ENCODE results near the gene DAPK2.

DAPK2 gene

DNA sequence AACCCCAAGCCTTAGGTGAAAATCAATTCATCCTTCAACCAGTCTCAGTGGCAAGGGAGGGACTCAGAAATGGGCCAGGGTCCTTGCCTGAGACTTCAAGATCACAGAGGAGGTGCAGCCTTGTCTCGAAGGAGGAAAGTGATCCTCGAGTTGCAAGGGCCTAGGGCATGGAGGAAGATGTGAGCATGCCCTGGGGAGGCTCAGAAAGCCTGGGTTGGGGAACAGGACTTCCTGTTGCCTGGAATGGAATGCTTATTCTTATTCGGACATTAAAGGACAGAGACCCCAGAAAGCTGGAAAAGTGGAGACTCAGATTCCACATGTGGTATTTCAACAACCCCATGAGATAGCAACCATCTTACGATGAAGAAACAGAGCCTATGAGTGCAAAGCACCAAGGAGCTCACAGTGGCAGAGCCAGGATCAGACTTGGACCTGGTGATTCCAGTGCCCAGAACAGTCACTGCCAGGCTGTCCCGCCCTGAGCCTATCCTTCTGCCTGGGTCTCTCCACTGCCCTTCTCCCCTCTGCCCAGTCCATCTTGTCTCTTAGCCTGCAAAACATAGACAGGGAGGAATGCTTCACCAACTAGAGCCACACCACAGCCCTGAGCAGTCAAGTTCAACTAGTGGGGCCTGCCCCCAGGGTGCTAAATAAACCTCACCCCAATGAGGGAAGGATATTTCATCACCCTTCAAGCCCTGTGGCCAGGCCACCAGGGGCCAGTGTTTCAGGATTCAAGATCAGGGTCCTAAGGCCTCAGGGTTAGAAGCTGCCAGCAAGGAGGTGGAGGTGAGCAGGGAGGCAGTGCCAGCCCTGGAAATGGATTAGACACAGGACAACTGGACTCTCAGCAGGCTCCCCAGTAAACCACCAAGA is 21.9 kb downstream of the DAPK2 start:
- Histone ChIP-seq H3K4me3 (replicated peaks; ENCODE audit: insufficient read depth, low read length) (no peak overlapping the region), H3K27me3 (ENCODE audit: insufficient read depth, poor library complexity, severe bottlenecking) (no peaks in the 10 kb centered on the region), H3K27ac (replicated peaks) (no peak overlapping the region)
- TF ChIP-seq GABPA (IDR thresholded peaks at IDR 0.05; ENCODE audit: low read depth), result no peak
- no peak for TF ChIP-seq SPI1 (IDR thresholded peaks at IDR 0.05; ENCODE audit: borderline replicate concordance, low read depth)
- TF ChIP-seq POLR2AphosphoS5 (IDR thresholded peaks at IDR 0.05; ENCODE audit: low read depth), result no peak
- TF ChIP-seq CTCF (IDR thresholded peaks at IDR 0.05; ENCODE audit: insufficient read depth, low read length), result no peak
- TF ChIP-seq, protein P1, sequence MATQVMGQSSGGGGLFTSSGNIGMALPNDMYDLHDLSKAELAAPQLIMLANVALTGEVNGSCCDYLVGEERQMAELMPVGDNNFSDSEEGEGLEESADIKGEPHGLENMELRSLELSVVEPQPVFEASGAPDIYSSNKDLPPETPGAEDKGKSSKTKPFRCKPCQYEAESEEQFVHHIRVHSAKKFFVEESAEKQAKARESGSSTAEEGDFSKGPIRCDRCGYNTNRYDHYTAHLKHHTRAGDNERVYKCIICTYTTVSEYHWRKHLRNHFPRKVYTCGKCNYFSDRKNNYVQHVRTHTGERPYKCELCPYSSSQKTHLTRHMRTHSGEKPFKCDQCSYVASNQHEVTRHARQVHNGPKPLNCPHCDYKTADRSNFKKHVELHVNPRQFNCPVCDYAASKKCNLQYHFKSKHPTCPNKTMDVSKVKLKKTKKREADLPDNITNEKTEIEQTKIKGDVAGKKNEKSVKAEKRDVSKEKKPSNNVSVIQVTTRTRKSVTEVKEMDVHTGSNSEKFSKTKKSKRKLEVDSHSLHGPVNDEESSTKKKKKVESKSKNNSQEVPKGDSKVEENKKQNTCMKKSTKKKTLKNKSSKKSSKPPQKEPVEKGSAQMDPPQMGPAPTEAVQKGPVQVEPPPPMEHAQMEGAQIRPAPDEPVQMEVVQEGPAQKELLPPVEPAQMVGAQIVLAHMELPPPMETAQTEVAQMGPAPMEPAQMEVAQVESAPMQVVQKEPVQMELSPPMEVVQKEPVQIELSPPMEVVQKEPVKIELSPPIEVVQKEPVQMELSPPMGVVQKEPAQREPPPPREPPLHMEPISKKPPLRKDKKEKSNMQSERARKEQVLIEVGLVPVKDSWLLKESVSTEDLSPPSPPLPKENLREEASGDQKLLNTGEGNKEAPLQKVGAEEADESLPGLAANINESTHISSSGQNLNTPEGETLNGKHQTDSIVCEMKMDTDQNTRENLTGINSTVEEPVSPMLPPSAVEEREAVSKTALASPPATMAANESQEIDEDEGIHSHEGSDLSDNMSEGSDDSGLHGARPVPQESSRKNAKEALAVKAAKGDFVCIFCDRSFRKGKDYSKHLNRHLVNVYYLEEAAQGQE (IDR thresholded peaks at IDR 0.05; ENCODE audit: insufficient replicate concordance, low read depth), result no peak
- peak in 1 of 2 experiments; percentile 43 for DNase-seq (ENCODE audit: low read depth in 1 of 2, low spot score in 1 of 2)

GRCh38 chr15:64023220-64023619 is 23.1 kb downstream of the DAPK2 start:
- Histone ChIP-seq H3K27ac (replicated peaks) (no peak overlapping the region), H3K27me3 (ENCODE audit: insufficient read depth, poor library complexity, severe bottlenecking) (no peaks in the 10 kb centered on the region), H3K4me3 (replicated peaks; ENCODE audit: insufficient read depth, low read length) (no peak overlapping the region)
- no peak for TF ChIP-seq SPI1 (IDR thresholded peaks at IDR 0.05; ENCODE audit: borderline replicate concordance, low read depth)
- no peak for TF ChIP-seq POLR2AphosphoS5 (IDR thresholded peaks at IDR 0.05; ENCODE audit: low read depth)
- no peak for TF ChIP-seq GABPA (IDR thresholded peaks at IDR 0.05; ENCODE audit: low read depth)
- no peak for TF ChIP-seq CTCF (IDR thresholded peaks at IDR 0.05; ENCODE audit: insufficient read depth, low read length)
- TF ChIP-seq, protein P1 (IDR thresholded peaks at IDR 0.05; ENCODE audit: insufficient replicate concordance, low read depth), result no peak
- DNase-seq (ENCODE audit: low read depth in 1 of 2, low spot score in 1 of 2), result no peak

DNA sequence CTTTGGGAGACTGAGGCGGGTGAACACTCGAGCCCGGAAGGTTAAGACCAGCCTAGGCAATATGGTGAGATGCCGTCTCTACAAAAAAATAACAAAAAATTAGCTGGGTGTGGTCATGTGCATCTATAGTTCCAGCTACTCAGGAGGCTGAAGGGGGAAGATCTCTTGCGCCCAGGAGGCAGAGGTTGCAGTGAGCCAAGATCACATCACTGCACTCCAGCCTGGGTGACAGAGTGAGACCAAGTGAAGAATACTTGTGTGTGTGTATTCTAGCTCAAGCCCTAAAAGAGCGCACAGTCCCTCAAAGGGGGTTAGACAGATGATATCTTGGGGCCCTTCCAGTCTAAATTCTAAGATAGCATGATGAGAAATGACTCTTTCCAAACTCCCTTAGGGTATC is 23.7 kb downstream of the DAPK2 start:
- no peak overlapping the region for H3K4me3 ChIP-seq (replicated peaks; ENCODE audit: insufficient read depth, low read length)
- DNase-seq (ENCODE audit: low read depth in 1 of 2, low spot score in 1 of 2), result no peak
- no peak for TF ChIP-seq SPI1 (IDR thresholded peaks at IDR 0.05; ENCODE audit: borderline replicate concordance, low read depth)
- TF ChIP-seq GABPA (IDR thresholded peaks at IDR 0.05; ENCODE audit: low read depth), result no peak
- TF ChIP-seq CTCF (IDR thresholded peaks at IDR 0.05; ENCODE audit: insufficient read depth, low read length), result no peak
- no peak for TF ChIP-seq POLR2AphosphoS5 (IDR thresholded peaks at IDR 0.05; ENCODE audit: low read depth)
- TF ChIP-seq, protein P1 (IDR thresholded peaks at IDR 0.05; ENCODE audit: insufficient replicate concordance, low read depth), result no peak
- no peaks in the 10 kb centered on the region for H3K27me3 ChIP-seq (ENCODE audit: insufficient read depth, poor library complexity, severe bottlenecking)
- no peak overlapping the region for H3K27ac ChIP-seq (replicated peaks)

All from HL-60 (cell line).